Measurements from ENCODE around the gene LPCAT3.

The LPCAT3 gene

GRCh38 chr12:6935371-6936193, 82.7 kb downstream of the LPCAT3 start:
- no peak for DNase-seq

- DNase-seq = peak; percentile 38
Observed at GRCh38 chr12:6934110-6934509, 84.2 kb downstream of the LPCAT3 start.

- DNase-seq = no peak
Observed at GRCh38 chr12:6932766-6933165, 85.5 kb downstream of the LPCAT3 start.

- no peak for DNase-seq
Observed at GRCh38 chr12:6929466-6930452, 88.5 kb downstream of the LPCAT3 start.

- DNase-seq = no peak
Observed at GRCh38 chr12:6928703-6929407, 89.4 kb downstream of the LPCAT3 start.

DNA sequence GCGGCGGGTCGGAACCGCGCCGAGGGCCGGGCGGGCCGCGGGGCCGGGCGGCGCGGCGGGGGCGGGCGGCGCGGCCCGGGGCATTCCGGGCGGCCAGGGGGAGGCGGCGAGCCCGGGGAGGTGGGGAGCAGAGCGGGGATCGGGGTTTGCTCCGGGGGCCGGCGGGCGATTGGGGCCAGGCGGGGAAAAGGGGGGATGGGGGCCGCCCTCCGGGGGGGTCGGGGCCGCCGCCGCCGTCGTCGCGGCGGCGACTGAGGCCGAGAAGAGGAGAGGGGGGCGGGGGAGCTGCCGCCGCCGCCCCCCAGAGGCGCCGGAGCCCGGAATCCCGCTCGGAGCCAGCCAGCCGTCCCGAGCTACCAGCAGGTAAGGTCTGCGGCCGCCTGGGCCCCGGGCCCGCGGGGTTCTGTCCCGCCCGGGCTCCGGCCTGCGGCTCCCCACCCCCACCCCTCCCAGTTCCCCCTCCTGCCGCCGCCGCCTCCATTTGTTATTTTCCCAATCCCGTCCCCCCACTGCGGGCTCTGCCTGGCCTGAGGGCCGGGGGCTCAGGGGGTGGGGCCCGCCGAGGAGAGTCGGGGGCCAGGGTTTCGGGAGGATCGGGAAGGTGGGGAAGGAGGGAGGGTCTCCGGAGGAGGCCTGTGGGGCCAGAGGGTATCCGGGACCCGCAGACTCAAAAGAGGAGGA, 90.1 kb downstream of the LPCAT3 start:
- DNase-seq = no peak

DNA sequence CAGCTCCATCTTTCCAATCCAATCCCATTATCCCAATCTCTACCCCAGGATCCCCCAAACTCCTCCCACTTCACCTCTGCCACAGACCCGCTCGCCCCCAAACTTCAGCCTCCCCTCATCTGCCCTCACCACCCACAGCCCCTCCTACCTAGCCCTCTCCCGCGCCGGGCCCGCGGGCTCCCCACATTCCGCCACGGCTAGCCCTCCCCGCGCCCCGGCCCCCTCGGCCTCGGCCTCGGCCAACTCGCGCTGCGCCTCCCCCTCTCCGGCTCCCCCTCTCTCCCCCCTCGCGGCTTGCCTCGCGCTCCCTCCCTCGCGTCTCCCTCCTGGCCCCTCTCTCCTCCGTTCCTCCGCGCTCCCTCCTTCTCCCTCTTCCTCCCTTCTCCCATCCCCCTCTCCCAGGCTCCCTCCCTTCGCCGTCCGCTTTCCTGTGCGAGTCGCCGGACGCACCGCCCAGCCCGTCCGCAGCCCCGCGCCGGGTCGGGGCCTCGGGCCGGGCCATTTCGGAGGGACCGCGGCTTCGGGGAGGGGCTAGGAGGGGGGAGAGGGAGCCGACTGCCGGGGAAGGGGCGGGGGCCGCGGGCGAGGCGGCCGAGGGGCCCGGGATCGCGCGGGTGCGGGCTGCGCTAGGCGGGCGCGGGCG, 90.8 kb downstream of the LPCAT3 start, which contains the start of gene ATN1:
Gene ATN1 (plus strand): TSS at position 581 of the 643 bp plus-strand sequence. CDS start 6,043 bp downstream, outside the sequence.
- DNase-seq = peak; percentile 71
